ENCODE measurements around the gene SREBF1.

Gene SREBF1

DNA sequence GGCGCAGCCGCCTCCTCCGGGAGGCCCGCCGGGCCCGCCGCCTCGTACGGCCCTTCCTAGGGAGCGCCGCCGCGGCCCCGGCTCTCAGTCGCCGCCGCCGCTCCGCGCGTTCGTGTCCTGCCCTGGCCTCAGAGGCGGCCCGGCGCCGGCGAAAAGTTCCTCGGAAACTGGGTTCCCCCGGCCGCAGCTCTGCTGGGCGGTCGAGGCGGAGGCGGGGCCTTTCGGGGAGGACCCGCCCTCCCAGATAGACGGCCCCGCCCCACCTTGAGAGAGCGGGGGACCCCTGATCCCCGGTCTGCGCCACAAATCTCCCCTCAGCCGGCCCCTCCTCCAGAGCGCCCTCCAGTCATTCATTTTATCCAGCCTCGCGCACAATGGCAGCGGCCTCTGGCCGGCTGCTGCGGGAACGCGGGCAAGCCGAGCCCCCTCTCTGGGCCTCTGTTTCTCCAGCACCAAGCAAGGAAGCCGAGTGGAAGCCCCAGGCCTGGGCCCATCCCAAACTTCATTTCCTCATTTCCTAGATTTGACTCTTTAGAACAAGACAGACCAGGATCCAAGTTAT lies at the start of gene SREBF1:
Gene SREBF1, minus strand, starts transcription at position 169 of the 562 bp plus-strand sequence. CDS start 169 bp downstream, outside the sequence.
- Mint-ChIP-seq H3K4me1 (peaks cover 80% of the 10 kb centered on the region), H3K9me3 (no peaks in the 10 kb centered on the region), H3K27ac (peak within 1 kb of the TSS; percentile 99), H3K27me3 (no peaks in the 10 kb centered on the region), H3K4me3 (peak within 1 kb of the TSS; percentile 89 to 95)
- ATAC-seq (peak; percentile 59), DNase-seq (peak; percentile 76 to 83)

GRCh38 chr17:17886226-17886625 lies 49.4 kb upstream of the SREBF1 start:
- DNase-seq (no peak), ATAC-seq (no peak)
- Mint-ChIP-seq H3K27ac (no peak overlapping the region), H3K27me3 (no peaks in the 10 kb centered on the region), H3K4me3 (no peak overlapping the region), H3K4me1 (peaks cover 3% of the 10 kb centered on the region), H3K9me3 (no peaks in the 10 kb centered on the region)

DNA sequence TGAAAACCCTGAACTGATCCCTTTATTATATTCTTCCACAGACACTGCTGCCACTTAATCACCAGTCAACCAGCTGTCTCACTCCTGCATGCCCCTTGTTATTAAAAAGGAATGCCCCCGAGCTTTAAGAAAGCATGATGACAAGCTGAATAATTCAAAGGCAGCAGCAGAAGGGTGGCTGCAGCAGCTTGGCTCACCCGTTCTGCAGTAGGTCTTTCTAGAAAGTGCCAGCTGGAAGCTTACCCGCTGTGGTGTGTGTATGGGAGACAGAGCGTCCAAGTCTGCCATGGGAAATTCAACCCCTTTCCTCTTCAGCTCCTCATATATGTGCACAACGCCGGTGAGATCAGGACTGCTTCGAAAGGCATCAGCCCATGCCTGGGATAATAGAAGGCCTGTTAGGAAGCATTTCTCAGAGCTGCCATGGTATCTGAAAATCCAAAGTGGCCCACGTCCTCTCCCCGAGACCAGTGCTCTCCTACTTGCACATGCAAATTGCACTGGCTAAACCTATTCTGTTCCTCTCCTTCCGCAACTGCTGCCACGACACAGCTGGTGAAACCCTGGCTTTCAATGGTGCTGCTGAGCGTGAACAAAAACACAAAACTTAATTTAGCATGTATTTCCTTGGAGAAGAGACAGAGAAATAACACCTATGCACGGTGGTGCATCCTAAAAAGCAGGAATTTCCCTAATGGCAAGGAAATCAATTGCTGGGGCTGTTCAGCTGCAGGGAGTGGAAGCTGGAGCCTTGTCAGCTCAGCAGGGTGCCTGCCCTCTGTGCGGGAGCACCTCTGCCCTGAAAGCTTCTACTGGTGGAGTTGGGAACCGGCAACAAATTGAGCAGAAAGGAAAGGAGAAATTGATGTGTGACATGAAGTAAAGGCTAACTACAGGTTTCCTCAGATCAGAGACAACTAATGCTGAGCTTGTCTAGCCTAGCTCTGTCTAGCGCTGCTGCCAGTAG lies 47.9 kb upstream of the SREBF1 start:
- Mint-ChIP-seq H3K9me3 (no peaks in the 10 kb centered on the region), H3K27me3 (no peaks in the 10 kb centered on the region), H3K4me3 (no peak overlapping the region), H3K27ac (peak overlapping the region in 1 of 2 donors; percentile 61), H3K4me1 (peaks cover 12% of the 10 kb centered on the region)
- ATAC-seq = no peak
- DNase-seq = no peak

GRCh38 chr17:17883801-17884200 lies 47.0 kb upstream of the SREBF1 start:
- Mint-ChIP-seq H3K9me3 (no peaks in the 10 kb centered on the region), H3K27ac (no peak overlapping the region), H3K27me3 (no peaks in the 10 kb centered on the region), H3K4me3 (no peak overlapping the region), H3K4me1 (peaks cover 12% of the 10 kb centered on the region)
- no peak for ATAC-seq
- no peak for DNase-seq

DNA sequence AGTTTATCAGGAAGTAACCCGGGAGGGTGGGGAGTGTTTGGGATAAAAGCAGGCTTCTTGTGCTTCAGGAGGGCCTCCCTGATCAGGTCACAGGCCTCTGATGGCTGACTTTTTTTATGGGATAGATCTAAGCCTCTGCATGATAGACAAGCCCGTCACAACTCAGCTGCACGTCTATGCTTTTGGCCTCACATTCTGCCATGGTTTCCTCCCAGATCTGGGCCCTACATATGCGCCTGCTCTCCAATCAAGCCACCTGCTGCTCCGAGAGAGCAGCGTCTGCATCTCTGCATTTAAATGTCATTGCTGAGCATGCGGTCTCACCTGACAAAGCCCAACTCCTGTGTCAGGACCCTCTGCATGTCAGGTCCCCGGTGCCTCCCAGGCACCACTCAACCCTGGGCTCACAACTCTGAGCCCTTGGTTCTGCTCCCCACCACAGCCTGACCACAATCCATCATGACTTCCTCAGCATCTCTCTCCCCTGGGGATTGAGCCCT lies 45.3 kb upstream of the SREBF1 start:
- H3K9me3 Mint-ChIP-seq = no peaks in the 10 kb centered on the region
- no peak overlapping the region for H3K4me3 Mint-ChIP-seq
- DNase-seq (no peak), ATAC-seq (no peak)
- H3K27ac Mint-ChIP-seq = peak overlapping the region in 1 of 2 donors; percentile 89
- peaks cover 12% of the 10 kb centered on the region for H3K4me1 Mint-ChIP-seq
- no peaks in the 10 kb centered on the region for H3K27me3 Mint-ChIP-seq

DNA sequence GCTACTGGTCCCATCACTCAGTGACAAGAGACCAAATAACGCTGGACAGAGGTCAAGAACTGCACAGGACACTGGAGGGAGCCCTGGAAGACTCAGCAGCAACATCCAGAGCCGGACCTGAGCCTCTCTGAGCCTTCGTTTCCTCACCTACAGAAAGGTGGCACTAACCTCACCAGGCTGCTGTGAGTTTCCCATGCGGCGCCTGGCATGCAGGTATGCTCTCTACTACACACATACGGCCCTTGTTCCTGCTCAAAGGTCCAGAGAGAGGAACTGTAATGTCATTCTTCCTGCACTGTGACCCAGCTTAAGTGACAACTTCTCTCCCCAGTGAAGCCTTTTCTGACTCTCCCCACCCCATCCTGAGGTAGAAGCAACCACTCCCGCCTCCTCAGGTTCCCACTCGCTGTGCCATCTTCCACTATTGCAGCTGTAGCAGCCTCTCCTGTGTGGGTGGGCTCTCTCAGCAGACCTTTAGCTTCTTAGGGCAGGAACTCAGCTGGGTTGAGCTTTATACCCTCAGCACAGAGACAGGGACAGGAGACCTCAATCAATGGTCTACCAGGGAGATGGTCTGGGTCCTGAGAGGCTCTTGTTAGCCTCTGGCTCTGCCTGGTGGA lies 43.9 kb upstream of the SREBF1 start:
- H3K27me3 Mint-ChIP-seq = no peaks in the 10 kb centered on the region
- H3K27ac Mint-ChIP-seq = peak overlapping the region; percentile 11 to 61
- DNase-seq = no peak
- H3K4me1 Mint-ChIP-seq = peaks cover 12% of the 10 kb centered on the region
- no peak overlapping the region for H3K4me3 Mint-ChIP-seq
- no peak for ATAC-seq
- no peaks in the 10 kb centered on the region for H3K9me3 Mint-ChIP-seq

- Mint-ChIP-seq H3K9me3 (no peaks in the 10 kb centered on the region), H3K4me1 (peaks cover 12% of the 10 kb centered on the region), H3K27ac (no peak overlapping the region), H3K4me3 (no peak overlapping the region), H3K27me3 (no peaks in the 10 kb centered on the region)
- ATAC-seq (no peak), DNase-seq (no peak)
Observed at GRCh38 chr17:17877529-17878358, 41.0 kb upstream of the SREBF1 start.

DNA sequence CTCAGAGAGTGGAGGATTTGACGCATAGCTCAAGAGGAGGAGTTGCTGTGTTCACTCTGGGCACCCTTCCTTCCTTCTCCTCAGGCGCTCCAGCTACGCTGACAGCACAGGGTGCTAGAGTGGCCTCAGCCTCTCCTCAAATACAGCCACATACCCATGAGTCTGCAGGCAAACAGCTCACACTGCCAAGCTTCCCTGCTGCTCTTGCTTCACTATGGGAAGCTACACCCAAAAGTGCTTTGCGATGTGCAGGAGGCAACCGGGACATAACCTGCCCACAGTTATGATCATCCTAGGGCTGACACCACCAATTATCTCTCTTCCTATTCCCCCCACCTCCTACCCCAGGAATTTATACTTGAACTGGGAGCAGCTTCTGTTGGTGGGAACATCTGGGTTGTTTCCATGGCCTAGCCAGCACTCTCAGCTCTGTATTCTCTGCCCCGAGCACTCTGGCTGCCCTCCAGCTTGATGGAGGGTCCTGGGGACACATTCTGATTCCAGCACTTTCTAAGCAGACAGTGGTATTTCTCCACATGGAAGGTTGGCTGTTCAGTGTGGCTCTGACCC lies 40.3 kb upstream of the SREBF1 start:
- ATAC-seq = no peak
- Mint-ChIP-seq H3K4me3 (no peak overlapping the region), H3K27me3 (no peaks in the 10 kb centered on the region), H3K9me3 (no peaks in the 10 kb centered on the region), H3K4me1 (peaks cover 12% of the 10 kb centered on the region), H3K27ac (no peak overlapping the region)
- DNase-seq = no peak

DNA sequence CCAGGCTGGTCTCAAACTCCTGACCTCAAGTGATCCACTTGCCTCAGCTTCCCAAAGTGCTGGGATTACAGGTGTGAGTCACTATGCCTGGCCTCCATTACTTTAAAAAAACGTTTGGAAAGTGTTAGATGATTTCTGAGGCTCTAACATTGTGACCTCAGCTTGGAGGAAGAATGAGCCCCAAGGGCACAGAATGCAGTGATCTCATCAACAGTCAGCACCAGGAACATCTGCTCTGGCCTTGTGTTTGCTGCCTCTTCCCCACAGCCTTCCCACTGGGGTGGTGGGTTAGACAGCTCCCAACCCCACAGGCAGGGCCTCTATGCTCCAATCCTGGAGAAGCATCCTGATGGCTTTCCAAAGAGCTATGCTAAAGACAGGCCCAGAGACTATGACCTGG lies 37.7 kb upstream of the SREBF1 start:
- Mint-ChIP-seq H3K4me3 (no peak overlapping the region), H3K4me1 (no peaks in the 10 kb centered on the region), H3K27me3 (no peaks in the 10 kb centered on the region), H3K27ac (no peak overlapping the region), H3K9me3 (no peaks in the 10 kb centered on the region)
- no peak for DNase-seq
- no peak for ATAC-seq

- no peaks in the 10 kb centered on the region for H3K27me3 Mint-ChIP-seq
- ATAC-seq (no peak), DNase-seq (no peak)
- no peak overlapping the region for H3K4me3 Mint-ChIP-seq
- peak overlapping the region in 1 of 2 donors; percentile 56 for H3K27ac Mint-ChIP-seq
- no peaks in the 10 kb centered on the region for H3K9me3 Mint-ChIP-seq
- no peaks in the 10 kb centered on the region for H3K4me1 Mint-ChIP-seq
Observed at GRCh38 chr17:17873450-17873991, 36.7 kb upstream of the SREBF1 start.

- ATAC-seq = no peak
- no peaks in the 10 kb centered on the region for H3K9me3 Mint-ChIP-seq
- no peaks in the 10 kb centered on the region for H3K27me3 Mint-ChIP-seq
- no peak overlapping the region for H3K4me3 Mint-ChIP-seq
- peak overlapping the region in 1 of 2 donors; percentile 56 for H3K27ac Mint-ChIP-seq
- no peaks in the 10 kb centered on the region for H3K4me1 Mint-ChIP-seq
- DNase-seq = no peak
Observed at GRCh38 chr17:17872547-17873345, 36.0 kb upstream of the SREBF1 start.

DNA sequence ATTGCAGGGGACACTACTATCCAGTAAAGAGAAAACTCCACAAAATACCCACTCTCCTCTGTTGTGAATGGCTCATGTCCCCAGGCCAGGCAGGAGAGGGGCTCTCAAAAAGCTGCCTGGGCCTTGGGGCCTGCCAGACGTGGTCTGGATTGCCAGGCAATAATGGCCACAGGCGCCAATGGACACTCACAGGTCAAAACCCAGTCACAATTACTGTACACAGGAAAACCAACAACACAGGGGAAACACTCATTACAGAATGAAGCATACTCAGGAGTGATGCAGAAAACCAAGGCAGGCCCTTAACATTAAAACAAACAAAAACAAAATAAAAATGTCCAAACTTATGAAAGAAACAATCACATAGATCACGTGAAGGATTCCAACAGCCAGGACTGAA lies 35.1 kb upstream of the SREBF1 start:
- Mint-ChIP-seq H3K9me3 (no peaks in the 10 kb centered on the region), H3K27ac (peak overlapping the region in 1 of 2 donors; percentile 23), H3K4me1 (peaks cover 3% of the 10 kb centered on the region), H3K4me3 (no peak overlapping the region), H3K27me3 (no peaks in the 10 kb centered on the region)
- DNase-seq (no peak), ATAC-seq (no peak)

GRCh38 chr17:17870247-17870646 lies 33.5 kb upstream of the SREBF1 start:
- Mint-ChIP-seq H3K4me3 (no peak overlapping the region), H3K9me3 (no peaks in the 10 kb centered on the region), H3K27ac (no peak overlapping the region), H3K4me1 (peaks cover 9% of the 10 kb centered on the region), H3K27me3 (no peaks in the 10 kb centered on the region)
- no peak for DNase-seq
- no peak for ATAC-seq

Measured in stimulated activated naive CD8-positive, alpha-beta T cell treated with anti-CD3 and anti-CD28 coated beads, Interleukin-15, amount 100 ng/mL, for 72 hours (primary cell).